SH-SY5Y (cell line): Measurements from ENCODE around the gene C4A.
"Not testable (repeated sequence)": the region's sequence is repeated elsewhere in the genome, so short reads cannot be mapped to it uniquely, and the experiment has no call there.

Source experiments
- GATA2 ChIP-seq: IDR thresholded peaks from 2 replicates; pipeline ENCODE4 v1.6.1; 2011; ENCODE audit warnings: mild to moderate bottlenecking, low read depth, low read length
- GATA3 ChIP-seq: IDR thresholded peaks from 2 replicates; pipeline ENCODE4 v1.6.1; 2011; ENCODE audit warnings: low read depth, mild to moderate bottlenecking, low read length, moderate library complexity

C4A gene

GRCh38 chr6:32037598-32038524 is 56.0 kb downstream of the C4A start, which contains the start of gene CYP21A2:
CYP21A2 (plus strand) TSS chr6:32038415; CDS start chr6:32038423, 8 bp downstream.
- not testable (repeated sequence) for TF ChIP-seq GATA2, GATA3

- no peak for TF ChIP-seq GATA3
- TF ChIP-seq GATA2, result no peak
Measured at GRCh38 chr6:32045811-32046449, 64.1 kb downstream of the C4A start.

- no peak for TF ChIP-seq GATA3
- no peak for TF ChIP-seq GATA2
Measured at GRCh38 chr6:32046450-32047083, 64.7 kb downstream of the C4A start.

GRCh38 chr6:32047084-32047478 is 65.2 kb downstream of the C4A start:
- TF ChIP-seq GATA2 (no peak), GATA3 (no peak)

GRCh38 chr6:32047539-32047854 is 65.6 kb downstream of the C4A start:
- no peak for TF ChIP-seq GATA3
- no peak for TF ChIP-seq GATA2

GRCh38 chr6:32047855-32048766 is 66.3 kb downstream of the C4A start:
- TF ChIP-seq GATA2 (no peak), GATA3 (no peak)

GRCh38 chr6:32050562-32050961 is 68.7 kb downstream of the C4A start:
- TF ChIP-seq GATA2 (no peak), GATA3 (no peak)
